CD4-positive, alpha-beta T cell (primary cell): ENCODE results near the gene SLCO6A1. TPM values are rescaled to one million over a fixed set of nuclear protein-coding genes. Genes with fewer than 3 reads are reported as not detected.

ENCODE experiments used
- ATAC-seq: fragments of 200-7000 bp; cut with Tn5 transposase; one replicate; pipeline ENCODE4 v1.10.0; 2022; ENCODE audit warnings: mild to moderate bottlenecking; ENCODE audit not compliant: poor library complexity
- CTCF ChIA-PET: fragments of 350-600 bp; sonication (Branson Sonifier 250); formaldehyde crosslinking; loops from one replicate; lab custom pipeline; 2021; ENCODE audit warnings: antibody characterized with exemption, inconsistent platforms; lab: Charles Lee
- POLR2A ChIA-PET: fragments of 350-600 bp; sonication (Branson Sonifier 250); formaldehyde crosslinking; loops from one replicate; lab custom pipeline; 2021; ENCODE audit warnings: antibody characterized with exemption, inconsistent platforms; lab: Charles Lee
- DNase-seq, 14 experiments: peaks; one replicate each; pipeline ENCODE4 v3.0.0-alpha.2; 2013 to 2020; ENCODE audit warnings: mixed read lengths in 2 of 14
- H3K27ac ChIP-seq, 2 donors: one replicate each; pipeline versions ENCODE4 v1.5.1 to v1.7.0; 2013; ENCODE audit warnings: low read length in 2 of 2, low read depth in 1 of 2, mild to moderate bottlenecking in 1 of 2
- H3K27me3 ChIP-seq, 2 experiments: 1 replicate in 1 of 2; 2 replicates in 1 of 2; pipeline versions ENCODE4 v1.6.1 to v1.7.0; 2013; ENCODE audit warnings: low read length in 2 of 2, control low read depth in 1 of 2, mild to moderate bottlenecking in 1 of 2, moderate library complexity in 1 of 2; ENCODE audit not compliant: insufficient read depth in 2 of 2, control insufficient read depth in 1 of 2
- H3K36me3 ChIP-seq: one replicate; pipeline ENCODE4 v1.6.1; 2013; ENCODE audit warnings: low read length, control low read depth; ENCODE audit not compliant: insufficient read depth
- H3K4me1 ChIP-seq: one replicate; pipeline ENCODE4 v1.6.1; 2013; ENCODE audit warnings: low read length, control low read depth; ENCODE audit not compliant: insufficient read depth
- H3K4me3 ChIP-seq: one replicate; pipeline ENCODE4 v1.5.1; 2013; ENCODE audit warnings: mild to moderate bottlenecking, low read length, moderate library complexity
- H3K9me3 ChIP-seq, 2 experiments: 1 replicate in 1 of 2; 2 replicates in 1 of 2; pipeline versions ENCODE4 v1.6.1 to v1.7.0; 2013; ENCODE audit warnings: low read length in 2 of 2, mild to moderate bottlenecking in 2 of 2, control low read depth in 1 of 2, moderate library complexity in 1 of 2; ENCODE audit not compliant: control insufficient read depth in 1 of 2, insufficient read depth in 1 of 2
- H3K27ac Mint-ChIP-seq: one replicate; pipeline ENCODE4 v1.8.0; 2020; ENCODE audit warnings: mixed read lengths
- H3K27me3 Mint-ChIP-seq: one replicate; pipeline ENCODE4 v1.8.0; 2021; ENCODE audit warnings: mixed read lengths
- H3K36me3 Mint-ChIP-seq: one replicate; pipeline ENCODE4 v1.8.0; 2021; ENCODE audit warnings: low read depth, mixed read lengths
- H3K4me1 Mint-ChIP-seq: one replicate; pipeline ENCODE4 v1.8.0; 2021; ENCODE audit warnings: low read depth, mixed read lengths
- H3K4me3 Mint-ChIP-seq: one replicate; pipeline ENCODE4 v1.8.0; 2020; ENCODE audit warnings: mild to moderate bottlenecking, mixed read lengths
- H3K9me3 Mint-ChIP-seq: one replicate; pipeline ENCODE4 v1.8.0; 2020; ENCODE audit warnings: mixed read lengths
- intact Hi-C, 2 experiments: fragments of 100-400 bp; cut with DNase I in 1 of 2; cut with micrococcal nuclease in 1 of 2; formaldehyde crosslinking; loops; one replicate each; pipeline versions ENCODE4 v1.15.1 to v1.9.0; 2023 to 2025; cut with DNase I, micrococcal nuclease
- total RNA-seq, 174 experiments: library from RNA in 2 of 174; stranded (reverse) in 2 of 174; gene quantifications; one replicate each; pipeline ENCODE4 v1.2.3 and lab custom pipeline; 2021 to 2026
- TF ChIP-seq, protein P1 (sequence below): fragments of 200-600 bp; IDR thresholded peaks from one replicate; pipeline ENCODE4 v1.8.0; 2022; ENCODE audit warnings: antibody characterized with exemption, mild to moderate bottlenecking

SLCO6A1 gene
- total RNA-seq, 2 experiments from 2014 or later = not detected

DNA sequence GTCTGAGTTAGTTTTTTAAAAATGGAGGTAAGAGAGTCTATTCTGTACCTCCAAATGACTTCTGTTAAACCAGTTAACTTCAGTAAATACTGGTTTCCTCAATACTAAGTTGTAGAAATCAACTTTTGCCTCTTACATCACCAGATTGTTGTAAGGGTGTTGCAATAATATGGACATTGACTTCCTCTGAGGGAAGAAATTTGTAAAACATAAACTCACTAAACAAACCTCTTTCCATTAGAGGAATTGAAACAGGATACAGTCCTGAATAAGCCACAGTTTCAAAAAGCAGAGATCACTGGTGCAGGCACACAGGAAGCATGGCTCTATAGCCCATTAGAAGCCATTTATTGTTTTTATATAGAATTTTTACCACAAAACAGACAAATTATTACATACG is 32.7 kb upstream of the SLCO6A1 start:
- TF ChIP-seq, protein P1, sequence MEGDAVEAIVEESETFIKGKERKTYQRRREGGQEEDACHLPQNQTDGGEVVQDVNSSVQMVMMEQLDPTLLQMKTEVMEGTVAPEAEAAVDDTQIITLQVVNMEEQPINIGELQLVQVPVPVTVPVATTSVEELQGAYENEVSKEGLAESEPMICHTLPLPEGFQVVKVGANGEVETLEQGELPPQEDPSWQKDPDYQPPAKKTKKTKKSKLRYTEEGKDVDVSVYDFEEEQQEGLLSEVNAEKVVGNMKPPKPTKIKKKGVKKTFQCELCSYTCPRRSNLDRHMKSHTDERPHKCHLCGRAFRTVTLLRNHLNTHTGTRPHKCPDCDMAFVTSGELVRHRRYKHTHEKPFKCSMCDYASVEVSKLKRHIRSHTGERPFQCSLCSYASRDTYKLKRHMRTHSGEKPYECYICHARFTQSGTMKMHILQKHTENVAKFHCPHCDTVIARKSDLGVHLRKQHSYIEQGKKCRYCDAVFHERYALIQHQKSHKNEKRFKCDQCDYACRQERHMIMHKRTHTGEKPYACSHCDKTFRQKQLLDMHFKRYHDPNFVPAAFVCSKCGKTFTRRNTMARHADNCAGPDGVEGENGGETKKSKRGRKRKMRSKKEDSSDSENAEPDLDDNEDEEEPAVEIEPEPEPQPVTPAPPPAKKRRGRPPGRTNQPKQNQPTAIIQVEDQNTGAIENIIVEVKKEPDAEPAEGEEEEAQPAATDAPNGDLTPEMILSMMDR = no peak
- no peak overlapping the region for H3K4me3 ChIP-seq
- ATAC-seq (no peak), DNase-seq (peak in 3 of 14 experiments; percentile 15 to 21 (median 17))
- POLR2A ChIA-PET = no interaction called here
- Mint-ChIP-seq H3K27me3 (peaks cover 13% of the 10 kb centered on the region), H3K4me3 (no peak overlapping the region), H3K27ac (no peak overlapping the region), H3K4me1 (no peaks in the 10 kb centered on the region), H3K9me3 (no peaks in the 10 kb centered on the region), H3K36me3 (no peaks in the 10 kb centered on the region)
- H3K36me3 ChIP-seq = no peaks in the 10 kb centered on the region
- no peaks in the 10 kb centered on the region for H3K4me1 ChIP-seq
- intact Hi-C loops = no loop called here
- no peak overlapping the region for H3K27ac ChIP-seq
- H3K27me3 ChIP-seq = peaks cover 0 to 5% of the 10 kb centered on the region in 2 experiments
- CTCF ChIA-PET = no interaction called here
- no peaks in the 10 kb centered on the region for H3K9me3 ChIP-seq

GRCh38 chr5:102529447-102529846 is 30.6 kb upstream of the SLCO6A1 start:
- H3K4me1 Mint-ChIP-seq = no peaks in the 10 kb centered on the region
- no peak overlapping the region for H3K4me3 ChIP-seq
- ATAC-seq = no peak
- H3K27ac ChIP-seq = no peak overlapping the region
- H3K4me1 ChIP-seq = no peaks in the 10 kb centered on the region
- H3K36me3 Mint-ChIP-seq = no peaks in the 10 kb centered on the region
- no peak overlapping the region for H3K4me3 Mint-ChIP-seq
- peaks cover 0 to 5% of the 10 kb centered on the region in 2 experiments for H3K27me3 ChIP-seq
- no peaks in the 10 kb centered on the region for H3K9me3 Mint-ChIP-seq
- intact Hi-C loops = no loop called here
- ChIA-PET CTCF (no interaction called here), POLR2A (no interaction called here)
- no peaks in the 10 kb centered on the region for H3K9me3 ChIP-seq
- H3K27ac Mint-ChIP-seq = no peak overlapping the region
- DNase-seq = no peak
- no peaks in the 10 kb centered on the region for H3K36me3 ChIP-seq
- H3K27me3 Mint-ChIP-seq = peaks cover 13% of the 10 kb centered on the region
- TF ChIP-seq, protein P1 = no peak

- Histone ChIP-seq H3K36me3 (no peaks in the 10 kb centered on the region), H3K27me3 (peaks cover 0 to 5% of the 10 kb centered on the region in 2 experiments), H3K4me3 (no peak overlapping the region), H3K4me1 (no peaks in the 10 kb centered on the region), H3K27ac (no peak overlapping the region), H3K9me3 (no peaks in the 10 kb centered on the region)
- TF ChIP-seq, protein P1 = no peak
- intact Hi-C loops = no loop called here
- Mint-ChIP-seq H3K27ac (no peak overlapping the region), H3K27me3 (peaks cover 13% of the 10 kb centered on the region), H3K4me3 (no peak overlapping the region), H3K4me1 (no peaks in the 10 kb centered on the region), H3K9me3 (peaks cover 2% of the 10 kb centered on the region), H3K36me3 (no peaks in the 10 kb centered on the region)
- CTCF ChIA-PET = no interaction called here
- DNase-seq (no peak), ATAC-seq (no peak)
- POLR2A ChIA-PET = no interaction called here
Measured at GRCh38 chr5:102529031-102529430, 30.2 kb upstream of the SLCO6A1 start.
